Mesodermal cell (in vitro differentiated cells): ENCODE results near the gene CSF2.

Experiments used
- H3K27ac ChIP-seq: 2 replicates; pipeline ENCODE4 v1.7.0; 2013; ENCODE audit warnings: mild to moderate bottlenecking, low read depth, low read length, moderate library complexity; ENCODE audit not compliant: severe bottlenecking
- H3K36me3 ChIP-seq: 2 replicates; pipeline ENCODE4 v1.7.1; 2013; ENCODE audit warnings: mild to moderate bottlenecking, low read length, moderate library complexity; ENCODE audit not compliant: control insufficient read depth, insufficient read depth
- H3K4me1 ChIP-seq: one replicate; pipeline ENCODE4 v1.7.1; 2013; ENCODE audit warnings: mild to moderate bottlenecking, low read length; ENCODE audit not compliant: insufficient read depth, control insufficient read depth, poor library complexity, severe bottlenecking
- H3K4me3 ChIP-seq: 2 replicates; pipeline ENCODE4 v1.7.0; 2013; ENCODE audit warnings: low read length, control low read depth, mild to moderate bottlenecking; ENCODE audit not compliant: insufficient read depth, poor library complexity, severe bottlenecking; ENCODE audit errors: extremely low read depth
- H3K9me3 ChIP-seq: 2 replicates; pipeline ENCODE4 v1.7.1; 2013; ENCODE audit warnings: mild to moderate bottlenecking, low read length, moderate library complexity; ENCODE audit not compliant: control insufficient read depth
- whole genome bisulfite sequencing, 2 experiments: methylation state at CpG; one replicate each; pipeline ENCODE4 v1.1.5; 2013; ENCODE audit warnings: missing lambda C conversion rate in 2 of 2; ENCODE audit not compliant: insufficient coverage in 2 of 2; 5-methylcytosine and 5-hydroxymethylcytosine counted together

The CSF2 gene

DNA sequence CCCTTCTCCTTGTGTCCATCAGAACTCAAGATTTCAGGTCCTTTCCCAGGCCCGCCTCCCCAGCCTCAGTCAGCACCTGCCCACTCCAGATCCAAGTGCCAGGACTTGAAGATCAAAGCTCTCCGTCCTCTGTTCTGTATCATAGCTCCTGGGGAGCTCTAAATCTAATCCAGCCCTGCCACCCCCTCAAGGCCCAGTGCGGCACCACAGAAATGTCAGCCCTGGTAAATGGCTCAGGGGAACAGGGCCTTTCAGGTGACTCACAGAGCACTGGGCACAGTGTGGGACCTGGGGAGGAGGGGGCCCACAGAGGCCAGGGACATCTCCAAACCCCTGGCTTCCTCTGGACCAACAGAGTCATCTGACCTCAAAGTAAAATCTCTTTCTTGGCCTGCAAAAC, 6.0 kb downstream of the CSF2 start:
- 75% methylated on average over 2 of the region's 3 CpGs; no CpG with 5 or more reads in 1 of the 2 experiments for WGBS, 2 experiments
- H3K4me3 ChIP-seq: no peak overlapping the region
- no peak overlapping the region for H3K27ac ChIP-seq
- H3K9me3 ChIP-seq: no peaks in the 10 kb centered on the region
- no peaks in the 10 kb centered on the region for H3K36me3 ChIP-seq
- H3K4me1 ChIP-seq: no peaks in the 10 kb centered on the region

- H3K27ac ChIP-seq: no peak overlapping the region
- no peak overlapping the region for H3K4me3 ChIP-seq
- no peaks in the 10 kb centered on the region for H3K9me3 ChIP-seq
- no peaks in the 10 kb centered on the region for H3K36me3 ChIP-seq
- H3K4me1 ChIP-seq: peaks cover 3% of the 10 kb centered on the region
- 94 to 100% methylated on average over 1 to 2 of the region's 3 CpGs for WGBS, 2 experiments
Measured at GRCh38 chr5:132080595-132080994, 7.0 kb downstream of the CSF2 start.

DNA sequence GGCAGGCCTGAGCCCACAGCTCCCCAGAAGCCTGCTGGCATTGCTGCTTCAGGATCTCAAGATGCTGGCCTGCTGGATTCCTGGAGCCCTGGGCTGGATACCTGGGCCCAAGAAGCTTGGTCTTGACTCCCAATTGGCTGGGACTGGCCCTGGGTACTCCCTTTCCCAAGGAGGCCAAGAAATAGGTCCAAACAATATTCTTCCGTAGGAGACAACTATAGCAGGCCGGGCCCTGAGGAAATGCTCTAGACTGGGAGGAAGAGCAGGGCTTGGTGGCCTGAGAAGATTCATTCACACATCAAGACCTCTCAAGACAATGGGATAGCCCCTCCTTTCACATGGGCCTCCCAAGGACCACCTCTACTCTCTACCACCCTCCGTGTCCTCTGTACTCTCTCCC, 7.9 kb downstream of the CSF2 start:
- no peak overlapping the region for H3K4me3 ChIP-seq
- no peaks in the 10 kb centered on the region for H3K36me3 ChIP-seq
- peaks cover 9% of the 10 kb centered on the region for H3K4me1 ChIP-seq
- no peak overlapping the region for H3K27ac ChIP-seq
- WGBS, 2 experiments: 100% methylated on average over 1 to 2 of the region's 3 CpGs
- no peaks in the 10 kb centered on the region for H3K9me3 ChIP-seq

- Histone ChIP-seq H3K4me3 (no peak overlapping the region), H3K4me1 (peaks cover 17% of the 10 kb centered on the region), H3K36me3 (no peaks in the 10 kb centered on the region), H3K9me3 (no peaks in the 10 kb centered on the region), H3K27ac (no peak overlapping the region)
- 89 to 93% methylated on average over 7 of the region's 8 CpGs for WGBS, 2 experiments
Measured at GRCh38 chr5:132082329-132083023, 8.9 kb downstream of the CSF2 start.

GRCh38 chr5:132083071-132083678, 9.6 kb downstream of the CSF2 start:
- Histone ChIP-seq H3K4me3 (no peak overlapping the region), H3K36me3 (no peaks in the 10 kb centered on the region), H3K27ac (no peak overlapping the region), H3K9me3 (no peaks in the 10 kb centered on the region), H3K4me1 (peaks cover 17% of the 10 kb centered on the region)
- 93 to 100% methylated on average over 1 to 2 of the region's 4 CpGs for WGBS, 2 experiments

- no peaks in the 10 kb centered on the region for H3K9me3 ChIP-seq
- no peaks in the 10 kb centered on the region for H3K36me3 ChIP-seq
- no peak overlapping the region for H3K27ac ChIP-seq
- peaks cover 17% of the 10 kb centered on the region for H3K4me1 ChIP-seq
- WGBS, 2 experiments: 84 to 100% methylated on average over 3 of the region's 4 CpGs
- no peak overlapping the region for H3K4me3 ChIP-seq
Measured at GRCh38 chr5:132085686-132086085, 12.1 kb downstream of the CSF2 start.

GRCh38 chr5:132086277-132086794, 12.7 kb downstream of the CSF2 start:
- Histone ChIP-seq H3K4me3 (no peak overlapping the region), H3K36me3 (no peaks in the 10 kb centered on the region), H3K4me1 (peaks cover 17% of the 10 kb centered on the region), H3K27ac (peak overlapping the region; percentile 64), H3K9me3 (no peaks in the 10 kb centered on the region)
- 65 to 82% methylated on average over 2 of the region's 2 CpGs for WGBS, 2 experiments

GRCh38 chr5:132087176-132087575, 13.6 kb downstream of the CSF2 start:
- no peak overlapping the region for H3K27ac ChIP-seq
- peaks cover 17% of the 10 kb centered on the region for H3K4me1 ChIP-seq
- WGBS, 2 experiments: 90 to 96% methylated on average over 5 to 6 of the region's 6 CpGs
- H3K36me3 ChIP-seq: no peaks in the 10 kb centered on the region
- H3K4me3 ChIP-seq: no peak overlapping the region
- H3K9me3 ChIP-seq: no peaks in the 10 kb centered on the region

DNA sequence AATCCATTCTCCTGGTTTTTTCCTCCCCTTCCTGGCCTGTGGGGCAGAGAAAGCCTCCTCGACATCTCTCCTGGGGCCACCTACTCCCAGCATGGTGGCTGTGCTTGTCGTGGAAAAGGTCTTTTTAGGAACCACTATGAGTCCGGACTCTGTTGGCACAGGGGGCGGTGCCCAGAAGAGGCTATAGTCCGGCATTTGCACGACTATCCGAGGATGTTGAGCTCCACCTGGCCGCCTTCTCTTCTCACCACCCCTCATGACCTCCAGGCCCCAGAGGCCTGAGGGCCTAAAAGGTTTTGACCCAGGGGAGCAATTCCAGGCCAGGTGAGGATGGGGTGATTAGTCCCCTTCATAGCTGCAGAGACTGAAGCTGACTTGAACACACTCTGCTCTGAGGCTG, 14.1 kb downstream of the CSF2 start:
- Histone ChIP-seq H3K27ac (no peak overlapping the region), H3K4me3 (no peak overlapping the region), H3K36me3 (no peaks in the 10 kb centered on the region), H3K9me3 (no peaks in the 10 kb centered on the region), H3K4me1 (peaks cover 17% of the 10 kb centered on the region)
- WGBS, 2 experiments: 84 to 89% methylated on average over 6 of the region's 8 CpGs

GRCh38 chr5:132089363-132089762, 15.8 kb downstream of the CSF2 start:
- Histone ChIP-seq H3K4me3 (no peak overlapping the region), H3K9me3 (no peaks in the 10 kb centered on the region), H3K36me3 (no peaks in the 10 kb centered on the region), H3K27ac (no peak overlapping the region), H3K4me1 (peaks cover 17% of the 10 kb centered on the region)
- no CpG with 5 or more reads among the region's 1 CpG for whole genome bisulfite sequencing, 2 experiments

- H3K27ac ChIP-seq: no peak overlapping the region
Measured at GRCh38 chr5:132090107-132090506, 16.5 kb downstream of the CSF2 start.

More at GRCh38 chr5:132090107-132090506, 16.5 kb downstream of the CSF2 start:
- peaks cover 21% of the 10 kb centered on the region for H3K4me1 ChIP-seq
- no peaks in the 10 kb centered on the region for H3K36me3 ChIP-seq
- no peak overlapping the region for H3K4me3 ChIP-seq
- H3K9me3 ChIP-seq: no peaks in the 10 kb centered on the region
